GM18507 (cell line): ENCODE data around the gene CST3.

Experiments
- DNase-seq: peaks from one replicate; pipeline ENCODE4 v3.0.0; 2011; ENCODE audit warnings: low read depth; ENCODE audit not compliant: insufficient read length; ENCODE audit errors: extremely low spot score
- FAIRE-seq: peaks from 2 replicates; lab custom pipeline; 2011; peaks lifted over from hg19 to GRCh38; lab: Jason Lieb, UNC

Gene CST3

DNA sequence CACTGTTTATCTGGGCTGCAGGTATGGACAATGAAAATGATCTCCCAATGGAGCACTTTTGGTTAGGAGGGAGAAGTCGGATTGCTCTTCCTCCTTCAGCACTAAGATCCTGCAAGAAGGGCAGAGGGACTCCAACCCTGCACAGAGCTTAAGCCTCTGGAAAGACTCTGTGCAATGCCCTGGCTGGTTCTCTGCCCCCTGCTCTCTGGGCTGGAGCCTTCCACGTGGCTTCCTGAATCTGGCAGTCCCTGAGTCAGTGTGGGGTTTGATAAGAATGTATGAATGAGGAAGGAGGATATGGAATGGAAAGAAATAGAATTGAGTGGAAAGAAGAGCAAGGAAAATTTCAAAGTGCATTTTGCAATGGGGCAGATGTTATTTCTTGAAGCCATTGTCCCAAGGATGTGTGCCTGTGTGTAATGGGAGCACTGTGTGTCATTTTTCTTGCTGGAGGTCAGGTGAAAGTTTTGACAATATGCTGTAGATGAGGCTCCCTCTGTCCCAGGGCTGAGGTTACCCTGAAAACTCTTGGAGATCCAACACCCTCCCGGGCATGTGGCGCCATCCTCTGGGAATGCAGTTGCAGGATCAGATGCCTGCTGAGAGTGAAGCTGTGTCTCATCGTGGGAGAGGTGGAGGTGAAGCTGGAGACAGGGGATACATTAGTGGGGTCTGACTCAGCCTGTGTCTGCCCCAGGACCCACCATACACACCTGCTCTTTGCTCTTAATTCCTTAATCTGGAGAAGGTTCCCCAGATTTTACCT, 53.1 kb downstream of the CST3 start:
- no peak for DNase-seq
- FAIRE-seq = no peak
